Measurements from ENCODE around the gene PRICKLE1. TPM values are rescaled to one million over a fixed set of nuclear protein-coding genes. Genes with fewer than 3 reads are reported as not detected.

PRICKLE1 gene
- total and polyA plus RNA-seq, 2 of the 13 experiments (the other 11 are each of a cell fraction or from before 2014, with no cell fraction given), result not detected

DNA sequence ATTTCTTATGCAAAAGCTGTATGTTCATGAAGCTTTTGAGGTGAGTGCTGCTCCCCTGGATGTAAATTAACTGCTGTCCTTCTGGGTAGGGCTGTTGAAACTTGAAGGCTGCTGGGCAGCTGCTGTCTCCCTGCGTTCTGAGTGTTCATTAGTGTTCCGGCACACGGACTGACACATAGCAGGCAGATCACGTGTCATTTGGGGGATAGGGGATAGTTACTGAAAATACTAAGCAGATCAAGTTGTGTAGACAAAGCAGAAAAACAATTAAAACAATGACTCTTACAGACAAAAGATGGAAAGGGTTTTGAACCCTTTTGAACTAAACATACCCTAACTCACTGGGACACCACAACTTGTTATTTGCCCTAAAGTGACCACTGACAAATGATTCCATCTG is 82.5 kb downstream of the PRICKLE1 start:
- ChIA-PET POLR2A (no interaction called here), CTCF (ENCODE audit: low intra/inter-chr PET ratio, low total read pairs) (no interaction called here)
- intact Hi-C loops (cut with micrococcal nuclease; ENCODE audit: unreplicated experiment) (no loop called here), in situ Hi-C loops (cut with HindIII; ENCODE audit: extremely low pct_ligation_motif_present, low pct_unique_long_range_greater_than_20kb) (no loop called here)
- no TSS peak for BruUV-seq (replicated peaks)
- ATAC-seq, result no peak
- Histone ChIP-seq H3K79me2 (ENCODE audit: insufficient read depth, low read length) (no peaks in the 10 kb centered on the region), H3K4me3 (replicated peaks in 1 of 3; ENCODE audit: insufficient read depth in 1 of 3, low read depth in 2 of 3, low read length in 3 of 3) (no peak overlapping the region), H3K27me3 (ENCODE audit: control insufficient read depth in 1 of 2, insufficient read depth in 2 of 2, low read length in 2 of 2) (peaks cover 0 to 10% of the 10 kb centered on the region in 2 experiments; a peak in 1 of 5 replicates), H2AFZ (ENCODE audit: low read length) (no peak overlapping the region), H3K4me1 (ENCODE audit: insufficient read depth, low read length) (no peaks in the 10 kb centered on the region), H3K27ac (ENCODE audit: extremely low read length, insufficient read depth, low read length) (no peak overlapping the region), H3K4me2 (ENCODE audit: low read depth, low read length) (no peak overlapping the region), H3K36me3 (replicated peaks in 1 of 2; ENCODE audit: control insufficient read depth in 1 of 2, insufficient read depth in 2 of 2, low read length in 2 of 2) (no peaks in the 10 kb centered on the region), H3K9me3 (ENCODE audit: low read length) (no peaks in the 10 kb centered on the region), H4K20me1 (ENCODE audit: insufficient read depth, low read length) (no peaks in the 10 kb centered on the region), H3K9ac (ENCODE audit: insufficient read depth, low read depth, low read length) (no peak overlapping the region)
- 6% methylated on average over 4 of the region's 4 CpGs for WGBS (ENCODE audit: low lambda C conversion rate)
- no peak for DNase-seq (ENCODE audit: low spot score)
- TF ChIP-seq ZNF800 (CRISPR knock-in tag; IDR thresholded peaks at IDR 0.05) (no peak), RAD51 (IDR thresholded peaks at IDR 0.05; ENCODE audit: borderline replicate concordance) (peak; percentile 22; the same call in 1 of the 2 replicates)
- FAIRE-seq, result no peak

DNA sequence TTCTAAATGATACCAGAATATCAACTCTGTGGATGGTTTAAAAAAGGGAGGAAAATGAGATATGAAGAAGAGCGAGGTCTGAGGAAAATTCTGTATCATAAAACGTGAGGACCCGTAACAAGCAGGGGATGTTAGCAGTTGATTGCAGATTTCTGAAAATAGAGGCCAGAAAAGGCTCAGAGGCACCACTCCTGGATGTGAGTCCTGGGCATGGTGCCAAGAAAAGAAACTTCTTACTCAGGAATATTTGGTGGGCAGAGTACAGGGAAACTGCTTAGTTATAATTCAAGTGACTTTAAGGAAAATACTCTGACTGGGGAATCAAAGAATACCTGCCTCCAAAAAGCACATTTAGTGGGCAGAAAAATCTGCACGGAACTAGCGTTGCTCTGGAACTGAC is 85.5 kb downstream of the PRICKLE1 start:
- no peaks in the 10 kb centered on the region for H3K36me3 ChIP-seq (replicated peaks in 1 of 2; ENCODE audit: control insufficient read depth in 1 of 2, insufficient read depth in 2 of 2, low read length in 2 of 2)
- no peak overlapping the region for H3K4me3 ChIP-seq (replicated peaks in 1 of 3; ENCODE audit: insufficient read depth in 1 of 3, low read depth in 2 of 3, low read length in 3 of 3)
- no peaks in the 10 kb centered on the region for H3K9me3 ChIP-seq (ENCODE audit: low read length)
- in situ Hi-C loops (cut with HindIII; ENCODE audit: extremely low pct_ligation_motif_present, low pct_unique_long_range_greater_than_20kb) (no loop called here), intact Hi-C loops (cut with micrococcal nuclease; ENCODE audit: unreplicated experiment) (no loop called here)
- ChIA-PET CTCF (ENCODE audit: low intra/inter-chr PET ratio, low total read pairs) (no interaction called here), POLR2A (no interaction called here)
- no peaks in the 10 kb centered on the region for H3K79me2 ChIP-seq (ENCODE audit: insufficient read depth, low read length)
- WGBS (ENCODE audit: low lambda C conversion rate), result 6% methylated on average over 5 of the region's 5 CpGs
- FAIRE-seq (no peak), ATAC-seq (no peak), DNase-seq (ENCODE audit: low spot score) (no peak)
- no peak overlapping the region for H3K27ac ChIP-seq (ENCODE audit: extremely low read length, insufficient read depth, low read length)
- no peaks in the 10 kb centered on the region for H3K4me1 ChIP-seq (ENCODE audit: insufficient read depth, low read length)
- peaks cover 0 to 10% of the 10 kb centered on the region in 2 experiments; a peak in 2 of 5 replicates for H3K27me3 ChIP-seq (ENCODE audit: control insufficient read depth in 1 of 2, insufficient read depth in 2 of 2, low read length in 2 of 2)
- no peaks in the 10 kb centered on the region for H4K20me1 ChIP-seq (ENCODE audit: insufficient read depth, low read length)
- H2AFZ ChIP-seq (ENCODE audit: low read length), result no peak overlapping the region
- no peak overlapping the region for H3K4me2 ChIP-seq (ENCODE audit: low read depth, low read length)
- no peak overlapping the region for H3K9ac ChIP-seq (ENCODE audit: insufficient read depth, low read depth, low read length)
- no TSS peak for BruUV-seq (replicated peaks)
- TF ChIP-seq ARHGAP35 (CRISPR knock-in tag; IDR thresholded peaks at IDR 0.05; ENCODE audit: borderline replicate concordance) (no peak), ZNF781 (CRISPR knock-in tag; IDR thresholded peaks at IDR 0.05; ENCODE audit: borderline replicate concordance, not compliant biosample characterization) (no peak), THAP9 (CRISPR knock-in tag; IDR thresholded peaks at IDR 0.05; ENCODE audit: borderline replicate concordance) (no peak), FOSL2 (CRISPR knock-in tag; IDR thresholded peaks at IDR 0.05) (no peak), HNRNPK (IDR thresholded peaks at IDR 0.05; ENCODE audit: low read depth, low read length, poor library complexity, severe bottlenecking) (no peak), SIX4 (CRISPR knock-in tag; IDR thresholded peaks at IDR 0.05) (no peak)
- TF ChIP-seq, protein P1, sequence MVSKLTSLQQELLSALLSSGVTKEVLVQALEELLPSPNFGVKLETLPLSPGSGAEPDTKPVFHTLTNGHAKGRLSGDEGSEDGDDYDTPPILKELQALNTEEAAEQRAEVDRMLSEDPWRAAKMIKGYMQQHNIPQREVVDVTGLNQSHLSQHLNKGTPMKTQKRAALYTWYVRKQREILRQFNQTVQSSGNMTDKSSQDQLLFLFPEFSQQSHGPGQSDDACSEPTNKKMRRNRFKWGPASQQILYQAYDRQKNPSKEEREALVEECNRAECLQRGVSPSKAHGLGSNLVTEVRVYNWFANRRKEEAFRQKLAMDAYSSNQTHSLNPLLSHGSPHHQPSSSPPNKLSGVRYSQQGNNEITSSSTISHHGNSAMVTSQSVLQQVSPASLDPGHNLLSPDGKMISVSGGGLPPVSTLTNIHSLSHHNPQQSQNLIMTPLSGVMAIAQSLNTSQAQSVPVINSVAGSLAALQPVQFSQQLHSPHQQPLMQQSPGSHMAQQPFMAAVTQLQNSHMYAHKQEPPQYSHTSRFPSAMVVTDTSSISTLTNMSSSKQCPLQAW (CRISPR knock-in tag; IDR thresholded peaks at IDR 0.05), result no peak
- TF ChIP-seq, protein P2, sequence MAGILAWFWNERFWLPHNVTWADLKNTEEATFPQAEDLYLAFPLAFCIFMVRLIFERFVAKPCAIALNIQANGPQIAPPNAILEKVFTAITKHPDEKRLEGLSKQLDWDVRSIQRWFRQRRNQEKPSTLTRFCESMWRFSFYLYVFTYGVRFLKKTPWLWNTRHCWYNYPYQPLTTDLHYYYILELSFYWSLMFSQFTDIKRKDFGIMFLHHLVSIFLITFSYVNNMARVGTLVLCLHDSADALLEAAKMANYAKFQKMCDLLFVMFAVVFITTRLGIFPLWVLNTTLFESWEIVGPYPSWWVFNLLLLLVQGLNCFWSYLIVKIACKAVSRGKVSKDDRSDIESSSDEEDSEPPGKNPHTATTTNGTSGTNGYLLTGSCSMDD (CRISPR knock-in tag; IDR thresholded peaks at IDR 0.05), result no peak
